ENCODE results near the gene TBC1D24.

- TF ChIP-seq POLR2A (IDR thresholded peaks at IDR 0.05): no peak
- TF ChIP-seq POLR2AphosphoS5 (IDR thresholded peaks at IDR 0.05): no peak
- no peak for TF ChIP-seq CTCF (IDR thresholded peaks at IDR 0.05)
- TF ChIP-seq EP300 (IDR thresholded peaks at IDR 0.05; ENCODE audit: low read depth): no peak
These were observed 23.8 kb downstream of the TBC1D24 start for GRCh38 chr16:2498531-2499253.
